IMR-90 (cell line): ENCODE results near the gene NFATC3.

Experiments used
- CEBPB ChIP-seq: IDR thresholded peaks from 2 replicates; pipeline ENCODE4 v1.6.1; 2012; ENCODE audit warnings: low read depth, low read length, improper control_type of control experiment
- CHD1 ChIP-seq: IDR thresholded peaks from 2 replicates; pipeline ENCODE4 v1.6.1; 2012; ENCODE audit warnings: low read depth, low read length, improper control_type of control experiment
- FOS ChIP-seq: fragments of 150-350 bp; IDR thresholded peaks from 2 replicates; pipeline ENCODE4 v1.6.1; 2016; ENCODE audit warnings: low read depth, low read length
- MAFK ChIP-seq: IDR thresholded peaks from 2 replicates; pipeline ENCODE4 v1.6.1; 2012; ENCODE audit warnings: low read depth, low read length, improper control_type of control experiment
- MAZ ChIP-seq: IDR thresholded peaks from 2 replicates; pipeline ENCODE4 v1.6.1; 2012; ENCODE audit warnings: low read depth, mild to moderate bottlenecking, low read length, improper control_type of control experiment, moderate library complexity, borderline replicate concordance
- POLR2A ChIP-seq: IDR thresholded peaks from 2 replicates; pipeline ENCODE4 v1.6.1; 2012; ENCODE audit warnings: mild to moderate bottlenecking, low read depth, low read length
- RAD21 ChIP-seq: IDR thresholded peaks from 2 replicates; pipeline ENCODE4 v1.6.1; 2012; ENCODE audit warnings: low read length, improper control_type of control experiment
- RCOR1 ChIP-seq: IDR thresholded peaks from 2 replicates; pipeline ENCODE4 v1.6.1; 2012; ENCODE audit warnings: mild to moderate bottlenecking, low read length, improper control_type of control experiment; ENCODE audit not compliant: insufficient replicate concordance
- RFX5 ChIP-seq: IDR thresholded peaks from 2 replicates; pipeline ENCODE4 v1.8.0; 2012; ENCODE audit warnings: low read depth, mild to moderate bottlenecking, low read length, moderate library complexity
- SMC3 ChIP-seq: fragments of 150-350 bp; IDR thresholded peaks from 2 replicates; pipeline ENCODE4 v1.6.1; 2016; ENCODE audit warnings: low read depth, mild to moderate bottlenecking, antibody characterized with exemption, low read length, moderate library complexity
- TF ChIP-seq, protein P1 (sequence below): conservative IDR thresholded peaks from 2 replicates; pipeline ENCODE4 v1.5.1; 2012; ENCODE audit warnings: mild to moderate bottlenecking, low read depth, low read length, improper control_type of control experiment
- TF ChIP-seq, protein P2 (sequence below): fragments of 150-350 bp; IDR thresholded peaks from 2 replicates; pipeline ENCODE4 v1.6.1; 2017; ENCODE audit warnings: mild to moderate bottlenecking, antibody characterized with exemption, low read length, low read depth
- TF ChIP-seq, protein P3 (sequence below): fragments of 150-350 bp; IDR thresholded peaks from 2 replicates; pipeline ENCODE4 v1.6.1; 2016; ENCODE audit warnings: low read depth, mild to moderate bottlenecking, low read length, moderate library complexity, borderline replicate concordance

DNA sequence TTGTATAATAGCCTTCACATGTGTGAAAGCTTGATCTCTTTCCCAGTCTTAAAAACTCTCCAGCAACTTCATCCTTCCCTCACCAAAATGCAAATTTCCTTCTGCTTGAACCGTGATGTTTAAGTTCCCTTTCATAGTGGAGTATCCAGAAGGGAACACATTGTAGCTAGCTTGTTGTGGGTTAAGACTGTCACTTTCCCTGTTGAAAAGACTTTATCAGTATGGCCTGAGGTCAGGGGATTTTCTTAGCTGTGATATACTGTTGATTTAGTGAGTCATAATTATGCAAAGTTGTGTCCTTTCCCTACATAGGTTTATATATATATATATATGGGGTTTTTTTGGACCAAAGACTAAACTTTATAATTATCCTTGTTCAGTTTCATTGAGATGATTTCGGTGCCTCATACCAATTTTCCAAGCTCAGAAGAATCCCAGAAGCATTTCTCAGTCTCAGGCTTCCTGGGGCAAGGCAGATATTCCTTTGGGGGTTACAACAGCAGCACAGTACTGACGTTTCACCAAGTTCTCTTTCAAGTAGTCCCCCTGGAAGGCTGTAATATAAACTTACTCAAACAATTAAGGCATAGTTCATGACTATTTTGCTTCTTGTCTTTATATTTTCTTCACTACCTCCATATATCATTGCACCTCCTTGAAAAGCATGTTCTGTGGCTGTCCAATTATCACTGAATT, 115.1 kb downstream of the NFATC3 start:
- TF ChIP-seq RAD21 (no peak), POLR2A (no peak), MAFK (no peak), CHD1 (no peak), CEBPB (no peak), RCOR1 (no peak), SMC3 (no peak), RFX5 (no peak), MAZ (no peak), FOS (peak; percentile 59; the same call in 1 of the 2 replicates)
- TF ChIP-seq, protein P1, sequence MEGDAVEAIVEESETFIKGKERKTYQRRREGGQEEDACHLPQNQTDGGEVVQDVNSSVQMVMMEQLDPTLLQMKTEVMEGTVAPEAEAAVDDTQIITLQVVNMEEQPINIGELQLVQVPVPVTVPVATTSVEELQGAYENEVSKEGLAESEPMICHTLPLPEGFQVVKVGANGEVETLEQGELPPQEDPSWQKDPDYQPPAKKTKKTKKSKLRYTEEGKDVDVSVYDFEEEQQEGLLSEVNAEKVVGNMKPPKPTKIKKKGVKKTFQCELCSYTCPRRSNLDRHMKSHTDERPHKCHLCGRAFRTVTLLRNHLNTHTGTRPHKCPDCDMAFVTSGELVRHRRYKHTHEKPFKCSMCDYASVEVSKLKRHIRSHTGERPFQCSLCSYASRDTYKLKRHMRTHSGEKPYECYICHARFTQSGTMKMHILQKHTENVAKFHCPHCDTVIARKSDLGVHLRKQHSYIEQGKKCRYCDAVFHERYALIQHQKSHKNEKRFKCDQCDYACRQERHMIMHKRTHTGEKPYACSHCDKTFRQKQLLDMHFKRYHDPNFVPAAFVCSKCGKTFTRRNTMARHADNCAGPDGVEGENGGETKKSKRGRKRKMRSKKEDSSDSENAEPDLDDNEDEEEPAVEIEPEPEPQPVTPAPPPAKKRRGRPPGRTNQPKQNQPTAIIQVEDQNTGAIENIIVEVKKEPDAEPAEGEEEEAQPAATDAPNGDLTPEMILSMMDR = no peak
- TF ChIP-seq, protein P2, sequence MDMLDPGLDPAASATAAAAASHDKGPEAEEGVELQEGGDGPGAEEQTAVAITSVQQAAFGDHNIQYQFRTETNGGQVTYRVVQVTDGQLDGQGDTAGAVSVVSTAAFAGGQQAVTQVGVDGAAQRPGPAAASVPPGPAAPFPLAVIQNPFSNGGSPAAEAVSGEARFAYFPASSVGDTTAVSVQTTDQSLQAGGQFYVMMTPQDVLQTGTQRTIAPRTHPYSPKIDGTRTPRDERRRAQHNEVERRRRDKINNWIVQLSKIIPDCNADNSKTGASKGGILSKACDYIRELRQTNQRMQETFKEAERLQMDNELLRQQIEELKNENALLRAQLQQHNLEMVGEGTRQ = no peak
- TF ChIP-seq, protein P3, sequence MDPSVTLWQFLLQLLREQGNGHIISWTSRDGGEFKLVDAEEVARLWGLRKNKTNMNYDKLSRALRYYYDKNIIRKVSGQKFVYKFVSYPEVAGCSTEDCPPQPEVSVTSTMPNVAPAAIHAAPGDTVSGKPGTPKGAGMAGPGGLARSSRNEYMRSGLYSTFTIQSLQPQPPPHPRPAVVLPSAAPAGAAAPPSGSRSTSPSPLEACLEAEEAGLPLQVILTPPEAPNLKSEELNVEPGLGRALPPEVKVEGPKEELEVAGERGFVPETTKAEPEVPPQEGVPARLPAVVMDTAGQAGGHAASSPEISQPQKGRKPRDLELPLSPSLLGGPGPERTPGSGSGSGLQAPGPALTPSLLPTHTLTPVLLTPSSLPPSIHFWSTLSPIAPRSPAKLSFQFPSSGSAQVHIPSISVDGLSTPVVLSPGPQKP = no peak
